GM12864 (cell line): Measurements from ENCODE around the gene SLFN5.

Experiments
- DNase-seq: peaks from one replicate; pipeline ENCODE4 v3.0.0-alpha.2; 2011; ENCODE audit warnings: low read depth
- H3K4me3 ChIP-seq: 2 replicates; pipeline ENCODE4 v1.5.1; 2011; ENCODE audit warnings: mild to moderate bottlenecking, low read depth, low read length, control low read depth
- TF ChIP-seq, protein P1 (sequence below): IDR thresholded peaks from 2 replicates; pipeline ENCODE4 v1.5.1; 2011; ENCODE audit warnings: low read depth, mild to moderate bottlenecking, moderate library complexity, low read length, control low read depth, inconsistent platforms; ENCODE audit errors: missing control alignments

Gene SLFN5

DNA sequence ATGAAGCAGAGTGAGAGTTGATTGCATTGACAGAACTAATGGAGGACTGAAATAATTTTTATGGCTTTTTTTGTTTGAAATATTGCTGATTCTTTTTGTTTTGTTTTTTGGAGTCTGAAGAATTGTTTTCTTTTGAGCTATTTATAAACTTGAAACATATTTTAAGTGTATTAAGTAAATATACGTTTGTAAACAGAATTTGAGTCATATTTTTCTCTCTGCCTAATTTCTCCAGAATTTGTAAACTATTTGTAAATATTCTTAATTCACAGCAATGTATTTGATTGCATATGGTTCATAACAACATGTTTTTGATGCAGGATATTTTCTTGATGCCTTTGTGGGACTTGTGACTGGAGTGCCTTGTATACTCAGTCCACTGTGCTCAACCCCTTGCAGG lies 79.9 kb downstream of the SLFN5 start:
- H3K4me3 ChIP-seq = no peak overlapping the region
- DNase-seq = no peak
- TF ChIP-seq, protein P1, sequence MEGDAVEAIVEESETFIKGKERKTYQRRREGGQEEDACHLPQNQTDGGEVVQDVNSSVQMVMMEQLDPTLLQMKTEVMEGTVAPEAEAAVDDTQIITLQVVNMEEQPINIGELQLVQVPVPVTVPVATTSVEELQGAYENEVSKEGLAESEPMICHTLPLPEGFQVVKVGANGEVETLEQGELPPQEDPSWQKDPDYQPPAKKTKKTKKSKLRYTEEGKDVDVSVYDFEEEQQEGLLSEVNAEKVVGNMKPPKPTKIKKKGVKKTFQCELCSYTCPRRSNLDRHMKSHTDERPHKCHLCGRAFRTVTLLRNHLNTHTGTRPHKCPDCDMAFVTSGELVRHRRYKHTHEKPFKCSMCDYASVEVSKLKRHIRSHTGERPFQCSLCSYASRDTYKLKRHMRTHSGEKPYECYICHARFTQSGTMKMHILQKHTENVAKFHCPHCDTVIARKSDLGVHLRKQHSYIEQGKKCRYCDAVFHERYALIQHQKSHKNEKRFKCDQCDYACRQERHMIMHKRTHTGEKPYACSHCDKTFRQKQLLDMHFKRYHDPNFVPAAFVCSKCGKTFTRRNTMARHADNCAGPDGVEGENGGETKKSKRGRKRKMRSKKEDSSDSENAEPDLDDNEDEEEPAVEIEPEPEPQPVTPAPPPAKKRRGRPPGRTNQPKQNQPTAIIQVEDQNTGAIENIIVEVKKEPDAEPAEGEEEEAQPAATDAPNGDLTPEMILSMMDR = no peak
